Immature natural killer cell (primary cell): ENCODE measurements around the gene GJA5. TPM values are rescaled to one million over a fixed set of nuclear protein-coding genes. Genes with fewer than 3 reads are reported as not detected.

Experiments used
- DNase-seq, 3 donors: peaks; one replicate each; pipeline ENCODE4 v3.0.0; 2022; ENCODE audit warnings: mixed read lengths in 1 of 3
- H3K27ac Mint-ChIP-seq, 6 donors: one replicate each; pipeline ENCODE4 v1.8.0; 2020; ENCODE audit warnings: mixed read lengths in 6 of 6, mild to moderate bottlenecking in 5 of 6, inconsistent platforms in 4 of 6, moderate library complexity in 3 of 6
- H3K27me3 Mint-ChIP-seq, 3 donors: one replicate each; pipeline ENCODE4 v1.8.0; 2020 to 2021; ENCODE audit warnings: low read depth in 3 of 3, mild to moderate bottlenecking in 3 of 3, mixed read lengths in 3 of 3, moderate library complexity in 3 of 3, inconsistent platforms in 1 of 3
- H3K36me3 Mint-ChIP-seq, 3 donors: one replicate each; pipeline ENCODE4 v1.8.0; 2020; ENCODE audit warnings: mixed read lengths in 3 of 3, inconsistent platforms in 2 of 3, mild to moderate bottlenecking in 2 of 3
- H3K4me1 Mint-ChIP-seq, 2 donors: one replicate each; pipeline ENCODE4 v1.8.0; 2020; ENCODE audit warnings: inconsistent platforms in 2 of 2, mild to moderate bottlenecking in 2 of 2, mixed read lengths in 2 of 2, moderate library complexity in 1 of 2
- H3K4me3 Mint-ChIP-seq, 5 donors: one replicate each; pipeline ENCODE4 v1.8.0; 2020; ENCODE audit warnings: mild to moderate bottlenecking in 5 of 5, mixed read lengths in 5 of 5, inconsistent platforms in 3 of 5, moderate library complexity in 3 of 5
- H3K9me3 Mint-ChIP-seq, 6 donors: one replicate each; pipeline ENCODE4 v1.8.0; 2020; ENCODE audit warnings: mild to moderate bottlenecking in 6 of 6, mixed read lengths in 6 of 6, inconsistent platforms in 4 of 6, moderate library complexity in 3 of 6
- polyA plus RNA-seq, 3 donors: library from polyadenylated mRNA; unstranded; fragments of 300-500 nt; fragmentation: Illumina TruSeq; gene quantifications; one replicate each; pipeline ENCODE4 v1.2.3, GENCODE V29; 2021

The GJA5 gene
- polyA plus RNA-seq, 3 donors from 2014 or later = not detected

GRCh38 chr1:147777694-147778093 lies 17.3 kb upstream of the GJA5 start:
- H3K27ac Mint-ChIP-seq = no peak overlapping the region
- peaks cover 5 to 33% (median 12%) of the 10 kb centered on the region in 3 donors for H3K27me3 Mint-ChIP-seq
- H3K9me3 Mint-ChIP-seq = no peaks in the 10 kb centered on the region
- no peak for DNase-seq
- H3K4me3 Mint-ChIP-seq = no peak overlapping the region
- H3K4me1 Mint-ChIP-seq = no peaks in the 10 kb centered on the region
- H3K36me3 Mint-ChIP-seq = no peaks in the 10 kb centered on the region

- no peak for DNase-seq
- Mint-ChIP-seq H3K9me3 (no peaks in the 10 kb centered on the region), H3K27me3 (peaks cover 7 to 21% (median 9%) of the 10 kb centered on the region in 3 donors), H3K36me3 (no peaks in the 10 kb centered on the region), H3K4me1 (no peaks in the 10 kb centered on the region), H3K27ac (no peak overlapping the region), H3K4me3 (no peak overlapping the region)
Measured at GRCh38 chr1:147773215-147773715, 12.9 kb upstream of the GJA5 start.

- DNase-seq = no peak
- Mint-ChIP-seq H3K4me1 (no peaks in the 10 kb centered on the region), H3K9me3 (no peaks in the 10 kb centered on the region), H3K27me3 (peaks cover 7 to 18% (median 9%) of the 10 kb centered on the region in 3 donors), H3K36me3 (no peaks in the 10 kb centered on the region), H3K27ac (no peak overlapping the region), H3K4me3 (no peak overlapping the region)
Measured at GRCh38 chr1:147772570-147772969, 12.2 kb upstream of the GJA5 start.

DNA sequence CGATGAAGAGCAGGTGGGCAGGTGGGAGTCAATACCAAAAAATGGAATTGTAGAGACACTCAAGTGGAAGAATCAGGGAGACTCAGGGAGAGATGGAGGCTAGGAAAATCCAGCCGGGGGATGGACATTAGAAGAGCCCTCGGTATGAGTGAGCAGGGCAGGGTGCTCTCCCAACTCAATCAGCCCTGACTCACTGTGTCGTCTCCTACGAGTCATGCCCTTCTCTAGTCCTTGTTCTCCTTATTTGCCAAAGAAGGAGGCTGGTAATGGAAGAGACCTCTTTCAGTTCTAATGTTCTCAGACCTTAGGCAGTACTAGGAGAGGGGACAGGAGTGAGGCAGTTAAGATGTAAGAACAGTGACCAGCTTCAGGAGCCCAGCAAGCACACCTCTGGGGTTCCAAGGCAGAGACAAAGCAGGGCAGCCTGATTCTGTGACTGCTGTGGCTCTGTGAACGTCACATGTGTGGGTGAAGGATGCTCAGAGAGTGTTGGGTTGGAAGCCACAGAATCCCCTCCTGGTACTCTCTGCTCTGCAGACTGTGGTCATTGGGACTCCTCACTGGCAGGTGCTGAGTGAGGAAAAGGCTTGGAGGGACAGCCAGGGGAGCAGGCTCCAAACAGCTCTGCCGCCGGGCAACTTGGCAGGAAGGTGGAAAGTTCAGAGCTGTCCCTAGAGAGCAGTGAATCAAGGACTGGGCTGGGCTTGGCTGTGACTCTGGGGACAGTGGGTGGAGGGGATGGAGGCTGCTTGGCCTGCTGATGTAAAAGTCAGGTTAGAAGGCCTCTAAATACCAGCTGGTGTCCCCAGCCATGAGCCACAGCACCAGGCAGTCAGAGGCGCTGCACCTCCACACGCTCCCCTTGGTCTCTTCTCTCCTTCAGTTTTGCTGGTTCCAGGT lies 11.1 kb upstream of the GJA5 start:
- H3K36me3 Mint-ChIP-seq = no peaks in the 10 kb centered on the region
- peak overlapping the region in 1 of 5 donors; percentile 0 for H3K4me3 Mint-ChIP-seq
- no peak for DNase-seq
- no peak overlapping the region for H3K27ac Mint-ChIP-seq
- no peaks in the 10 kb centered on the region for H3K9me3 Mint-ChIP-seq
- H3K4me1 Mint-ChIP-seq = no peaks in the 10 kb centered on the region
- peaks cover 7 to 14% (median 9%) of the 10 kb centered on the region in 3 donors for H3K27me3 Mint-ChIP-seq

DNA sequence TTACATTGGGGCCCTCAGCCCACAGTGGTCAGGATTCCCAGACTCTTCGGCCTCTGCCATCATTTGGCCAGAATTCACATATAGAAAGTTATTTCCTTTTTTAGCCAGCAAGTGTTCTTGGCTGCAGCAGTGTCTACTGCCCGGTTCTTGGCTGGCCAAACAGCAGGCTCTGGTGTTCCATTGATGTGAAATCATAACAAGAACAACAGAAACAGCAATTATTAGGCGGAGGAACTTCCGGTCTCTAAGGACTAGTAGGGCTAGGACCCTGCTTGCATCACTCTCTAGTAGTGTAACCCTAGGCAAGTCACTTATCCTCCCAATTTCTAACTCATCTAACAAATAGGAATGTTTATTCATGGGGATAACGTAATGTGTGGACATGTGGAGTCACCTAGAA lies 8.7 kb upstream of the GJA5 start:
- Mint-ChIP-seq H3K36me3 (no peaks in the 10 kb centered on the region), H3K4me1 (peaks cover 0 to under 1% of the 10 kb centered on the region in 2 donors), H3K4me3 (no peak overlapping the region), H3K27ac (no peak overlapping the region), H3K27me3 (peaks cover 4 to 10% (median 7%) of the 10 kb centered on the region in 3 donors), H3K9me3 (no peaks in the 10 kb centered on the region)
- DNase-seq = no peak

- no peak overlapping the region for H3K4me3 Mint-ChIP-seq
- H3K27ac Mint-ChIP-seq = no peak overlapping the region
- H3K4me1 Mint-ChIP-seq = peaks cover 0 to 3% of the 10 kb centered on the region in 2 donors
- no peaks in the 10 kb centered on the region for H3K9me3 Mint-ChIP-seq
- peaks cover 4 to 8% (median 7%) of the 10 kb centered on the region in 3 donors for H3K27me3 Mint-ChIP-seq
- no peak for DNase-seq
- H3K36me3 Mint-ChIP-seq = no peaks in the 10 kb centered on the region
Measured at GRCh38 chr1:147768582-147768981, 8.2 kb upstream of the GJA5 start.

- DNase-seq = no peak
- H3K9me3 Mint-ChIP-seq = no peaks in the 10 kb centered on the region
- H3K4me3 Mint-ChIP-seq = no peak overlapping the region
- peaks cover 3 to 7% (median 3%) of the 10 kb centered on the region in 3 donors for H3K27me3 Mint-ChIP-seq
- H3K27ac Mint-ChIP-seq = no peak overlapping the region
- peaks cover 3 to 6% of the 10 kb centered on the region in 2 donors for H3K4me1 Mint-ChIP-seq
- H3K36me3 Mint-ChIP-seq = no peaks in the 10 kb centered on the region
Measured at GRCh38 chr1:147768101-147768500, 7.7 kb upstream of the GJA5 start.

DNA sequence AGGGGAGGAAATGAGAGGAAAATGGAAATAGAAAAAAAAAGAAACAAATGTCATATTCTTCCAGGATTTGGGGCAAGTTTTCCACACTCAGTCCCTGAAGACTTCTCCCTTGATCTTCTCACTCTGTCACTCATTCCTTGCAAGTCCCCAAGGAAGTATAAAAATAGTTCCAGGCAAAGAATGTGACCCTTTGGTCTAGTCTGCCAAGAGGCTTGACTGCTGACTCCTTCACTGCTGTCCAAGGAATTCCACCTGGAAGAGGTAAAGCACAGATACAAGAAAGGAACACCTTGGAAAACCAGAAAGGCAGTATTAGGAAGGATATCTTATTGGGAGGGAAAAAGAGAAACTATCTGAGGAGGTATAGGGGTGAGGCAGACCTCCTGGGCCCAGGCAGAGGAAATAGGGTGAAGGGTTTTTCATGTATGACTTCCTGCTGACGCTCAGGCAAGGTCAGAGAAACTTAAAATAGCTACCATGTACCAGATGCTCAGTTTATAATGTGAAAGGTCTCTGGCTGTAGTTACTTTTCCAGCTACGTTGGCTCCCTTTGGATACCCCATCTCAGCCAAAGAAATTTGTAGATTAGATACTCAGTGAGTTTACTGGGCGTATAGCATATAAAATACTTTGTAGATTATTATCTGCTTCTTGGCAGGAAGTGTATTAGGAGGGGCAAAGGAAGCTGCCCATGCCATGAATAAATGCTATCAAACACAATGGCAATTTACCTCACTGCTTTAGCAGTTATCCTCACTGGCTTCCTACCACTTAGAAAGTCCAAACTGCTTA lies 2.0 kb upstream of the GJA5 start:
- H3K27me3 Mint-ChIP-seq = no peaks in the 10 kb centered on the region
- H3K9me3 Mint-ChIP-seq = no peaks in the 10 kb centered on the region
- peak overlapping the region in 5 of 6 donors; percentile 17 to 88 (median 39) for H3K27ac Mint-ChIP-seq
- DNase-seq = peak in 1 of 3 donors; percentile 3
- peak overlapping the region in 3 of 5 donors; percentile 15 to 46 (median 31) for H3K4me3 Mint-ChIP-seq
- peaks cover 22 to 24% of the 10 kb centered on the region in 2 donors for H3K4me1 Mint-ChIP-seq
- H3K36me3 Mint-ChIP-seq = no peaks in the 10 kb centered on the region

GRCh38 chr1:147758379-147759100 lies 1.9 kb downstream of the GJA5 start:
- Mint-ChIP-seq H3K4me3 (no peak overlapping the region), H3K9me3 (no peaks in the 10 kb centered on the region), H3K27me3 (peaks cover 0 to 2% (median 0%) of the 10 kb centered on the region in 3 donors), H3K27ac (no peak overlapping the region), H3K36me3 (no peaks in the 10 kb centered on the region), H3K4me1 (peaks cover 21 to 22% of the 10 kb centered on the region in 2 donors)
- no peak for DNase-seq

GRCh38 chr1:147757015-147757990 lies 3.1 kb downstream of the GJA5 start:
- Mint-ChIP-seq H3K9me3 (no peaks in the 10 kb centered on the region), H3K36me3 (no peaks in the 10 kb centered on the region), H3K27ac (no peak overlapping the region), H3K4me3 (no peak overlapping the region), H3K4me1 (peaks cover 10% of the 10 kb centered on the region in 2 donors), H3K27me3 (peaks cover 0 to 2% (median 0%) of the 10 kb centered on the region in 3 donors)
- DNase-seq = no peak

- H3K27me3 Mint-ChIP-seq = peaks cover 0 to 2% (median 2%) of the 10 kb centered on the region in 3 donors
- no peaks in the 10 kb centered on the region for H3K9me3 Mint-ChIP-seq
- DNase-seq = no peak
- no peak overlapping the region for H3K27ac Mint-ChIP-seq
- H3K4me3 Mint-ChIP-seq = no peak overlapping the region
- H3K4me1 Mint-ChIP-seq = peaks cover under 1% of the 10 kb centered on the region in 2 donors
- no peaks in the 10 kb centered on the region for H3K36me3 Mint-ChIP-seq
Measured at GRCh38 chr1:147756341-147756740, 4.1 kb downstream of the GJA5 start.

DNA sequence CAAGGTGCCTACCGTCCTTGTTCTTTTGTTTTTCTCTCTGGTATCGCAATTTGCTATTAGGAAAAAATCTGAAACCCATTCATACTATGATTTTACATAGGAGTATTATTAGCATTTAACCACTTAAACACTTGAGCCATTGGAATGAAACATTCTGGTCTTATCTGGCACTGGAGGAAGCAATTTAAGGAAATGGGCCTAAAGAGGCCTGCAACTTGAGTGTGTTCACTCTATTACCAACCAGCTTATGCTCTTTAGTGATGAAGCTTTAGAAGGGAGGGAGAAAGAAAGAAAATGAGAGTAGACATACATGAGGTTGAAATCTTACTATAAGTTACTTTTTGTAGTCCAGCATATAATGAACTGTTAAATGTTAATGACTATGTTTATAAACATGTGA lies 5.7 kb downstream of the GJA5 start:
- Mint-ChIP-seq H3K36me3 (no peaks in the 10 kb centered on the region), H3K4me3 (no peak overlapping the region), H3K27me3 (peaks cover 2 to 4% (median 2%) of the 10 kb centered on the region in 3 donors), H3K27ac (no peak overlapping the region), H3K9me3 (no peaks in the 10 kb centered on the region), H3K4me1 (no peaks in the 10 kb centered on the region)
- no peak for DNase-seq
